SH-SY5Y (cell line): Measurements from ENCODE around the gene ATP13A1.

ENCODE experiments used
- GATA2 ChIP-seq: IDR thresholded peaks from 2 replicates; pipeline ENCODE4 v1.6.1; 2011; ENCODE audit warnings: mild to moderate bottlenecking, low read depth, low read length
- GATA3 ChIP-seq: IDR thresholded peaks from 2 replicates; pipeline ENCODE4 v1.6.1; 2011; ENCODE audit warnings: low read depth, mild to moderate bottlenecking, low read length, moderate library complexity

ATP13A1 gene

GRCh38 chr19:19651076-19651475 lies 12.4 kb downstream of the ATP13A1 start:
- TF ChIP-seq GATA2 (no peak), GATA3 (no peak)

- TF ChIP-seq GATA3, result no peak
- TF ChIP-seq GATA2, result no peak
These were observed 13.1 kb downstream of the ATP13A1 start for GRCh38 chr19:19650331-19650730.

- no peak for TF ChIP-seq GATA2
- no peak for TF ChIP-seq GATA3
These were observed 13.9 kb downstream of the ATP13A1 start for GRCh38 chr19:19649580-19649995.

GRCh38 chr19:19649155-19649554 lies 14.3 kb downstream of the ATP13A1 start:
- TF ChIP-seq GATA2 (no peak), GATA3 (no peak)

- TF ChIP-seq GATA2, result no peak
- TF ChIP-seq GATA3, result no peak
These were observed 16.2 kb downstream of the ATP13A1 start for GRCh38 chr19:19647037-19647835.

- TF ChIP-seq GATA2, result no peak
- no peak for TF ChIP-seq GATA3
These were observed 18.1 kb downstream of the ATP13A1 start for GRCh38 chr19:19645233-19645870.

- TF ChIP-seq GATA2, result no peak
- no peak for TF ChIP-seq GATA3
These were observed 19.5 kb downstream of the ATP13A1 start for GRCh38 chr19:19644054-19644388.

GRCh38 chr19:19643158-19644053 lies 20.1 kb downstream of the ATP13A1 start, which contains the start of gene GMIP:
GMIP (minus strand) TSS chr19:19643657; CDS start chr19:19643529, 128 bp downstream.
- TF ChIP-seq GATA2 (no peak), GATA3 (no peak)

- TF ChIP-seq GATA3 (no peak), GATA2 (no peak)
These were observed 20.8 kb downstream of the ATP13A1 start for GRCh38 chr19:19642506-19643157.

- no peak for TF ChIP-seq GATA2
- no peak for TF ChIP-seq GATA3
These were observed 25.8 kb downstream of the ATP13A1 start for GRCh38 chr19:19637523-19638251.

- TF ChIP-seq GATA3 (no peak), GATA2 (no peak)
These were observed 26.3 kb downstream of the ATP13A1 start for GRCh38 chr19:19637186-19637522.

GRCh38 chr19:19636573-19637185 lies 26.8 kb downstream of the ATP13A1 start:
- TF ChIP-seq GATA3 (no peak), GATA2 (no peak)

GRCh38 chr19:19635313-19635702 lies 28.2 kb downstream of the ATP13A1 start:
- TF ChIP-seq GATA2 (no peak), GATA3 (no peak)
